GM19463 (cell line): Measurements from ENCODE around the gene IQCH.

ENCODE experiments used
- ATAC-seq: cut with Tn5 transposase; IDR thresholded peaks from one replicate; pipeline ENCODE4 v1.9.1; 2021; ENCODE audit warnings: mild to moderate bottlenecking, moderate library complexity; ENCODE audit not compliant: unreplicated experiment

The IQCH gene

GRCh38 chr15:67521783-67522568 is 267.4 kb downstream of the IQCH start:
- no peak for ATAC-seq

- ATAC-seq, result no peak
Observed at GRCh38 chr15:67523330-67523729, 268.7 kb downstream of the IQCH start.

GRCh38 chr15:67524235-67524634 is 269.6 kb downstream of the IQCH start:
- ATAC-seq, result no peak

- no peak for ATAC-seq
Observed at GRCh38 chr15:67528513-67528912, 273.9 kb downstream of the IQCH start.

GRCh38 chr15:67531379-67531914 is 276.9 kb downstream of the IQCH start:
- ATAC-seq, result no peak

GRCh38 chr15:67533873-67534272 is 279.3 kb downstream of the IQCH start:
- ATAC-seq, result no peak

- no peak for ATAC-seq
Observed at GRCh38 chr15:67534360-67534759, 279.8 kb downstream of the IQCH start.

DNA sequence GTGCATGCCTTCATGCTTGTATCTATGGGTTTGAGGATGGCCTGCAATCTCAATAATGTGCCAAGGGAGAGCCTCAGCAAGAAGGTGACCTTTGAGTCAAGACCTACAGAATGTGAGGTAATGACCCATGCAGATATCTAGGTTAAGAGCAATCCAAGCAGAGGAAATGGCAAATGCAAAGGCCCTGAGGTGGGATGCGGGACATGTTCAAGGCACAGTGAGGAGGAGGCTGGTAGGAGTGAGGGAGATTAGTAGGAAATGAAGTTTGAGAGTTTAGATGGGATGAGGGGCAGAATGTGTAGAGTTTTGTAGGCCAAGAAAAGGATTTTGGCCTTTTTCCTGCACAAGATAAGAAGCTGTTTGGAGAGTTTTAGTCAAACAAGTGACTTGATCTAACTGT is 283.2 kb downstream of the IQCH start:
- no peak for ATAC-seq

DNA sequence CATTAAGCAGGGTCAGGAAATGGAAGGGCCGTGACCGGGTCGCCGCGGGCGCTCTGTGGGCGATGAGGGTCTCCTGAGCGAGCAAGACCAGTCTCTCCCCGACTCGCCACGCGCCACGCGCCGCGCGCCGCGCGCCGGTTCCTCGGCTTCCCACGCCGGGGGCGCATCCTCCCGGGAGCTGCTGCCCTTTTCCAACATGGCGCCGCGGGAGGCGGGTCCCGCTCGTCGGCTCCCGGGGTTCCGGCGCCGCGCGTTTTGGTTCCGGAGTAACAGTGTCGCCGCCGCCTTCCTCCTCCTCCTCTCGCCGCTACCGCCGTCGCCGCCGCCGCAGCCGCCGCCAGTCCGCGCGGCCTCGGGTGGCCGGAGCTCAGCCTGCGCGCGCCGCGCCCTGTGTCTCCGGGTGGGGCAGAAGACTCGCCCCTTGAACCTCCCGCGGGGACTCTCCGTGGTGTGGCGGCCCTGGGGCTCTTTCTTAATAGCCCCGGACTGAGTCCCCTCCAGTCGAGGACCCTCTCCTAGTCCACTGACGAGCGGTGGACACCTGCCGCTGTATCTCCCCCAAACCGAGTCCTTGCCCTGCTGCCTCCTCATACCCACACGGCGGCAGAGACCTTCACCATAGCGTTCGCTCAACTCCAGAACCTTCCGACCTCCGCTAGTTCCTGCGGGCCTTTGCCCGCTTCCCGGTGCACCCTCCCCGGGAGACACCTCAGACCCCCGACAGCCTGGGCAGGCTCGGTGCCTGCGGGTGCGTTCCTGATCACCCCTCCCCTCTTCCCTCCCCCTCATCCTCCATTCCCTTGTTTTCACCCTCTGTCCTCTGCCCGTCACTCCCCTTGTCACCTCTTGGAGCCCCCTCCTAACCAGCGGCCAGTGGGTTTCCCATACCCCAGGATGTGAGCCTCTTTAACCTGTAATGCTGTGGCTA is 288.1 kb downstream of the IQCH start, which contains the start of gene MAP2K5:
MAP2K5 (plus strand) TSS at position 284 of the 928 bp plus-strand sequence; CDS start at position 917, 633 bp downstream.
- peak; percentile 58 for ATAC-seq

DNA sequence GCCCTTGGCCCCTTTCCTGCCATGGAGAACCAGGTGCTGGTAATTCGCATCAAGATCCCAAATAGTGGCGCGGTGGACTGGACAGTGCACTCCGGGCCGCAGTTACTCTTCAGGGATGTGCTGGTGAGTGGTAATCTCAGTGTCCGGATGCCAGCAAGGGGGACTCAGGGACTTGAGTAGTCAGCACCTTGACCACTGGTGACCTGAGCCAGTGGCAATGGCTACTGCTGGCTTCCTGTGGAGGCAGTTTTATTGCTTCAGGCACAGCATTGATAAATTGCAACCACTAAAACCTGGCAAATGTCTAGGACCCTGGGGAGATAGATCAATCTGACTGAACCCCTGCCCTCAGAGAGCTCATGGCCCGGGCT is 288.7 kb downstream of the IQCH start:
- ATAC-seq, result no peak

- ATAC-seq, result no peak
Observed at GRCh38 chr15:67544475-67544874, 289.9 kb downstream of the IQCH start.

DNA sequence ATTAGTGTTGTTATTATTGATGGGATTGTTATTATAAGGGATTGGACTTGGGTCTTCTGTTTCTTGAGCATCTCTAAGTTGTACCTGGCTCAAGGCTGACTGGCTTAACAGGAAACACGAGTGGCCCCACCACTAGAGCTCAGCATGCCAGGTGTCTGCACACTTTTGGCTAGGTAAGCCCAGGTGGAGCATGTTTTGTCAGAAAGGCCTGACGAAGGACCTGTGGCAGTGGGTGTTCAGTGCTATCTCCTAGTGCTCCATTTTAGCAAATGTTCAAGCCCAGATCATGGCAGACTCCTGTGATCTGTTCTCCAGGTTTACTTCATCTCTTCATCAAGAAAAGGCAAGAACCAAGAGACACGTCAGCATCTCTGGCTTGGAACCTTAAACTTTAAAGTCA is 291.3 kb downstream of the IQCH start:
- ATAC-seq, result no peak

DNA sequence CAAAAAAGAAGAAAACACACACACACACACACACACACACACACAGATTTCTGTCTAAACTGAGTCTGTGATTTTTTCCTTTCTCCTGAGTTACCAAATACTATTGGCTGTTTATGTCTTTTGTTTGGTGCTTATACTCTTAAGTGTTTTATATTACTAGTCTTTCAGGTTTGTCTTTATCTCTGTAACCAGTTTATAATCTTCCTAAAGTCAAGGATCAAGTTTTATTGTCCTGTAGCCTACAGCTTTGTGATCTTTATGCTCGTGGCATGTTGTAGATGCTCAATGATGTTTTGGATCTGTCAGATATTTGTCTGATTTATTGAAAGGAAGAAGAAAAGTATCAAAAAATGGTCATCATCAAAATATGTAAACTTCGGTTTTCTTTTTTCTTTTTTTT is 292.5 kb downstream of the IQCH start:
- ATAC-seq, result no peak

GRCh38 chr15:67547836-67548235 is 293.2 kb downstream of the IQCH start:
- ATAC-seq, result no peak

DNA sequence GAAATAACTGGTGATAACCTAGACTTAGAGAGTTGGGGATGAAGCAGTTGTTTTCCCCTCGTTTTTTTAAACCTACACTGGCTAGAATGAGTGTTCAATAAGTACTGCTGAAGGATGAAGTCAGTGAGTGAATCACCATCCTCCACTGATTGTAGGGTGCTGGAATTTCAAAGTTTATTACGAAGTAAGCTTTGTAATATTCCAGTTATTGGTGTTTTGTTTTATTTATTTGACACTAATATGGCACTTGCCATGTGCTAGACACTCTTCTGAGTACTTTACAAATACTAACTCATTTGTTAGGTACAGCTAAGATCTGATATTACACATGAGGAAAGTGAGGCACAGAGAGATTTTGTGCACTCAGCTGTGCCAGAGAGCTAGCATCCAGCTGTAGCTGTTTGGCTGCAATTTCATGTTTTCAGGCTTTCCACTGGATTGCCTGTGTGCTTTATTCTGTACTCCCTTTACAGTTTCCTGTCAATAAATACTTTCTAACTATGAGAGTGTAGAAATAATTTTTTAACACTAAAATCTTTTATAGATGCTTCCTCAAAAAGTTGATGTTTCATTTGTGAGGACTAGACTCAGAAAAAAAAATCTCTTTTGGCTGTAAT is 293.8 kb downstream of the IQCH start:
- no peak for ATAC-seq

DNA sequence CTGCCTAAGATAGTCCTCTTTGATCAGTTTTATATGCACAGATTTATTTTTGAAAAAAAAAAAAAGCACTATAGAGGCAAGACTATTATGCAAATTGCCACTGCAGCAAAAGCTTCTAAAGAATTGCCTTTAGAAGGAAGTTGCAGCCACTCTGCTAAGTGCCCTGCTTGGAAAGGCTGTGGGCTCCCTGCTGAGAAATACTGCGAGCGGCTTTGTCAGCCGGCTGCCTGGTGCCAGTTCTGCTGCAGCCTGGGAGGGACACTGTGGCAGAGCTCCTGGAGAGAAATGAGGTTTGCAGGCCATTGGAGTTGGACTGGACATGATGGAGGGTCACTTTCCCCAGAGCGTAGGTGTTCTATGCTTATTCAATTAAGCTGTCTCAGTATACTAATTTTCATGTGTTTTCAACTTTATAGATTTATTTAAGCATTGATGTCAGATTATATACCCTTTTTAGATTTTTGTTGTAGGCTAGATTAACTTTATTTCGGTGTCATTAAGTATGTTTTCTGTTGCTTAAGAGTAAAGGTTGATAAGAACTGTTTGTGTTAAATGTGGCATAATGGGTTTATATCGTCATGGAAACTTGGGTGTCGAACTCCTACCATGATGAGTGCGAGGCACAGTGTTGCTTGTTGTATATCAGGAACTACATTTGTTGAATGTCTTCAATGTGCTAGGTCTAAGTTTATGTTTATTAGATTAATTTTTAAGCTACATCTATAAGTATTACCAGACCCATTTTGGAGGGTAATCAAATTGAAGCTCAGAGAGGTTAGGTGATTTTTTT is 294.5 kb downstream of the IQCH start:
- no peak for ATAC-seq

DNA sequence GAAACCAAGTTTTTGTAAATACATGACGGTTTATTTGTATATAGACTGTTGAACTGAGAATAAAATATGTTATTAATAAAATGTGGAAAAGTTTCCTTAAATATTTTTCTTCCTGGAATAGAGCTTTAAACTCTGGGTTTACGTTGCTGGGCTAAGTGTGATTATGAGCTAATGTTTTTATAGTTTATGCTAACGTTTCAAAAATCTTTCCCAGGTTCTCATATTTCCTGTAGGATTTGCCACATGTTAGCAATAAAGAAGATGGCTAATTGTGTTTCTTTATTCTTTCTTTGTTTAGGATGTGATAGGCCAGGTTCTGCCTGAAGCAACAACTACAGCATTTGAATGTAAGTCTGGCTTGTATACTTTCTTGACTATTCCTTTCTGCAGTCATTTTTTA is 295.1 kb downstream of the IQCH start:
- ATAC-seq, result no peak

DNA sequence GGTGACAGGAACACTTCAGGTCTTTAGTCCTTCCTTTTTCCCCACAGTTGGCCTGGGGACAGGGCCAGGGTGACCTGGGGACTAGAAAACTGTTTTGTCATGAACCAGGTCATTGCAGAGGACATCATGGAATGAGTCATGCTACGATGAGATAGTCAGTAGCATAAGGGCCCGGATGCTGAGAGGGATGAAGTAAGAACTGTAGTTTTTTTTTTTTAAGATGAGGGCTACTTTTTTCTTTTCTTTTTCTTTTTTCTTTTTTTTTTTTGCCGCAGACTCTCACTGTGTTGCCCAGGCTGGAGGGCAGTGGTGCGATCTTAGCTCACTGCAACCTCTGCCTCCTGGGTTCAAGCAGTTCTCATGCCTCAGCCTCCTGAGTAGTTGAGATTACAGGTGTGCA is 295.9 kb downstream of the IQCH start:
- no peak for ATAC-seq

- no peak for ATAC-seq
Observed at GRCh38 chr15:67551207-67551743, 296.7 kb downstream of the IQCH start.
